GM23248 (cell line): ENCODE measurements around the gene MALSU1.

Experiments used
- EZH2 ChIP-seq: fragments of 200-600 bp; sonication (generic); IDR thresholded peaks from 2 replicates; pipeline ENCODE4 v1.6.1; 2018; ENCODE audit warnings: antibody characterized with exemption, mild to moderate bottlenecking; ENCODE audit not compliant: insufficient read depth, poor library complexity, severe bottlenecking
- EZH2phosphoT487 ChIP-seq: fragments of 200-600 bp; sonication (generic); IDR thresholded peaks from 2 replicates; pipeline ENCODE4 v1.6.1; 2018; ENCODE audit warnings: antibody characterized with exemption, moderate library complexity, mild to moderate bottlenecking, low read depth; ENCODE audit not compliant: insufficient read depth

DNA sequence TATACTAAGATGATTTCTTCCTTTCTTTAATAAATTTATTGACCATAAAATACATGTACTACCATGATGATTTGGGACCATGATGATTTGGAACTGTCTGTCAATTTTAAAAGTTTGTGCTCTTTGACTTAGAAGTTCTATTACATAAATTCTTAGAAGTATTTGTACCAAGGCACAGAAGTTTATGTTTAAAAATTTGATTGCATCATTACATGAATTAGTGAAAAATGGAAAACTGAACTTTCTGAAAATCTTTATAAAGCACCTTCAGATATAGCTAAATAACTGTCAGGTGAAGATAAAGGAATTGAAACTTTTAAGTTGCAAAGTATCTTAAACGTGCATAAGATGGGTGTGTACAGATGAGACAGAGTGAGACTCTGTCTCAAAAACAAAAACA is 32.0 kb downstream of the MALSU1 start:
- TF ChIP-seq EZH2 (no peak), EZH2phosphoT487 (no peak)
